Uterus (tissue), 2 donors: ENCODE measurements around the gene FKBP5.

Source experiments
- POLR2A ChIP-seq, 2 donors: fragments of 450-650 bp; IDR thresholded peaks; one replicate each; pipeline ENCODE4 v1.6.1; 2016; ENCODE audit warnings: antibody characterized with exemption in 2 of 2, mild to moderate bottlenecking in 1 of 2, moderate library complexity in 1 of 2
- TF ChIP-seq, protein P1 (sequence below), 4 experiments: fragments of 200-600 bp in 2 of 4; fragments of 450-650 bp in 2 of 4; sonication (generic) in 2 of 4; IDR thresholded peaks; one replicate each; pipeline ENCODE4 v1.5.1; 2016 to 2019; ENCODE audit warnings: antibody characterized with exemption in 4 of 4, mild to moderate bottlenecking in 2 of 4, moderate library complexity in 1 of 4

DNA sequence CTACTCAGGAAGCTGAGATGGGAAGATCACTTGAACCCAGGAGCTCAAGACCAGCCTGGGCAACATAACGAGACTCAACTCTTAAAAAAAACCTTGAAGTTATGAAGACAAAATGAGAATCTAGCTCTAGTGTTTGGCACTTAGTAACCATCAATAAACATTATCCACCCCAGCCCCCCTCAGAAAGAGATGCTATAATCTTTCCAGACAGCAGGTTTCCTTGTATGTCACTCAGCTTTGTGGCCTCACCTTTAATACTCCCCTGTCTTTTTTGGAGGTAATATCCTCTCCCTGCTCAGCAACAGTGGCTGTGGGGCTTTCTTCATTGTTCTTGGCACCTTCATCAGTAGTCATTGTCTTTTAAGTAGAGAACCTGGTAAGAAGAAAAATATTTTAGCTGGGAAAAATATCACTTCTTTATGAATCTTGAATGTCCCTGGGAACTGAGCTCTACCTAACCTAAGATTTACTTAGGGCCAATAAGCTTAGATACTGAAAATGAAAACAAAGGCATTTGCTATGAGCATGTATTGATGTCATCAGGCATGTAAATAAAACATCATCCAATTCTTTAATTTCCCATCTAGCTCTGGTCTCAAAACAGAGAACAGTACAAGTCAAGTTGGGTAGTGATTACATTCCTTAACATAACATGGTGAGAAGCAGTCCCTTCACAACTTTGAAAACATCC, 46.1 kb downstream of the FKBP5 start:
- TF ChIP-seq, protein P1, sequence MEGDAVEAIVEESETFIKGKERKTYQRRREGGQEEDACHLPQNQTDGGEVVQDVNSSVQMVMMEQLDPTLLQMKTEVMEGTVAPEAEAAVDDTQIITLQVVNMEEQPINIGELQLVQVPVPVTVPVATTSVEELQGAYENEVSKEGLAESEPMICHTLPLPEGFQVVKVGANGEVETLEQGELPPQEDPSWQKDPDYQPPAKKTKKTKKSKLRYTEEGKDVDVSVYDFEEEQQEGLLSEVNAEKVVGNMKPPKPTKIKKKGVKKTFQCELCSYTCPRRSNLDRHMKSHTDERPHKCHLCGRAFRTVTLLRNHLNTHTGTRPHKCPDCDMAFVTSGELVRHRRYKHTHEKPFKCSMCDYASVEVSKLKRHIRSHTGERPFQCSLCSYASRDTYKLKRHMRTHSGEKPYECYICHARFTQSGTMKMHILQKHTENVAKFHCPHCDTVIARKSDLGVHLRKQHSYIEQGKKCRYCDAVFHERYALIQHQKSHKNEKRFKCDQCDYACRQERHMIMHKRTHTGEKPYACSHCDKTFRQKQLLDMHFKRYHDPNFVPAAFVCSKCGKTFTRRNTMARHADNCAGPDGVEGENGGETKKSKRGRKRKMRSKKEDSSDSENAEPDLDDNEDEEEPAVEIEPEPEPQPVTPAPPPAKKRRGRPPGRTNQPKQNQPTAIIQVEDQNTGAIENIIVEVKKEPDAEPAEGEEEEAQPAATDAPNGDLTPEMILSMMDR (IDR thresholded peaks at IDR 0.05) = no peak
- TF ChIP-seq POLR2A (IDR thresholded peaks at IDR 0.05) = no peak
